ENCODE measurements around the gene PIEZO1. TPM values are rescaled to one million over a fixed set of nuclear protein-coding genes. Genes with fewer than 3 reads are reported as not detected.

The PIEZO1 gene
- total and polyA plus RNA-seq, 4 donors: 35.9 to 205 (median 111) TPM

- H3K9me3 ChIP-seq (ENCODE audit: control insufficient read depth, low read length): no peaks in the 10 kb centered on the region
- intact Hi-C loops (cut with DNase I): no loop called here
- H3K27ac ChIP-seq (ENCODE audit: low read depth in 1 of 2, low read length in 2 of 2): no peak overlapping the region
- peak in 1 of 2 donors; percentile 64 for DNase-seq
- H3K27me3 ChIP-seq (ENCODE audit: control insufficient read depth in 1 of 2, insufficient read depth in 2 of 2, low read length in 1 of 2): no peaks in the 10 kb centered on the region
- 30 to 48% methylated on average over 17 of the region's 17 CpGs for WGBS, 2 donors
- no peaks in the 10 kb centered on the region for H3K36me3 ChIP-seq (ENCODE audit: control insufficient read depth in 1 of 2, insufficient read depth in 2 of 2, low read length in 1 of 2)
- no peaks in the 10 kb centered on the region for H3K4me1 ChIP-seq (ENCODE audit: control insufficient read depth in 1 of 2, insufficient read depth in 2 of 2, low read length in 2 of 2)
- ATAC-seq (ENCODE audit: low FRiP score): peak; percentile 22
- no peak overlapping the region for H3K4me3 ChIP-seq (ENCODE audit: low read length in 2 of 2)
Measured at GRCh38 chr16:88746506-88746905, 38.5 kb downstream of the PIEZO1 start.

GRCh38 chr16:88744577-88745521 is 40.2 kb downstream of the PIEZO1 start:
- Histone ChIP-seq H3K4me1 (ENCODE audit: control insufficient read depth in 1 of 2, insufficient read depth in 2 of 2, low read length in 2 of 2) (no peaks in the 10 kb centered on the region), H3K27me3 (ENCODE audit: control insufficient read depth in 1 of 2, insufficient read depth in 2 of 2, low read length in 1 of 2) (no peaks in the 10 kb centered on the region), H3K36me3 (ENCODE audit: control insufficient read depth in 1 of 2, insufficient read depth in 2 of 2, low read length in 1 of 2) (no peaks in the 10 kb centered on the region), H3K9me3 (ENCODE audit: control insufficient read depth, low read length) (no peaks in the 10 kb centered on the region), H3K4me3 (ENCODE audit: low read length in 2 of 2) (no peak overlapping the region), H3K27ac (ENCODE audit: low read depth in 1 of 2, low read length in 2 of 2) (no peak overlapping the region)
- intact Hi-C loops (cut with DNase I): loop anchor here in 1 of 2 donors (2.0 kb wide), 1 partner anchor 40 kb away; the partner anchor contains the start of gene PIEZO1
- no peak for ATAC-seq (ENCODE audit: low FRiP score)
- WGBS, 2 donors: 82 to 84% methylated on average over 35 to 39 of the region's 39 CpGs
- no peak for DNase-seq

GRCh38 chr16:88743693-88744576 is 41.1 kb downstream of the PIEZO1 start:
- intact Hi-C loops (cut with DNase I): loop anchor here (2.0 kb wide), 2 partner anchors 39 to 41 kb away; partner anchors contain the start of gene PIEZO1 (in 1 of the 2)
- WGBS, 2 donors: 55 to 60% methylated on average over 29 to 32 of the region's 32 CpGs
- DNase-seq (peak; percentile 86 to 95), ATAC-seq (ENCODE audit: low FRiP score) (peak; percentile 66)
- Histone ChIP-seq H3K27ac (ENCODE audit: low read depth in 1 of 2, low read length in 2 of 2) (no peak overlapping the region), H3K36me3 (ENCODE audit: control insufficient read depth in 1 of 2, insufficient read depth in 2 of 2, low read length in 1 of 2) (no peaks in the 10 kb centered on the region), H3K4me3 (ENCODE audit: low read length in 2 of 2) (no peak overlapping the region), H3K9me3 (ENCODE audit: control insufficient read depth, low read length) (no peaks in the 10 kb centered on the region), H3K4me1 (ENCODE audit: control insufficient read depth in 1 of 2, insufficient read depth in 2 of 2, low read length in 2 of 2) (no peaks in the 10 kb centered on the region), H3K27me3 (ENCODE audit: control insufficient read depth in 1 of 2, insufficient read depth in 2 of 2, low read length in 1 of 2) (no peaks in the 10 kb centered on the region)

GRCh38 chr16:88742896-88743605 is 42.0 kb downstream of the PIEZO1 start:
- Histone ChIP-seq H3K9me3 (ENCODE audit: control insufficient read depth, low read length) (no peaks in the 10 kb centered on the region), H3K4me3 (ENCODE audit: low read length in 2 of 2) (no peak overlapping the region), H3K27me3 (ENCODE audit: control insufficient read depth in 1 of 2, insufficient read depth in 2 of 2, low read length in 1 of 2) (no peaks in the 10 kb centered on the region), H3K27ac (ENCODE audit: low read depth in 1 of 2, low read length in 2 of 2) (no peak overlapping the region), H3K36me3 (ENCODE audit: control insufficient read depth in 1 of 2, insufficient read depth in 2 of 2, low read length in 1 of 2) (no peaks in the 10 kb centered on the region), H3K4me1 (ENCODE audit: control insufficient read depth in 1 of 2, insufficient read depth in 2 of 2, low read length in 2 of 2) (no peaks in the 10 kb centered on the region)
- no peak for ATAC-seq (ENCODE audit: low FRiP score)
- 80 to 89% methylated on average over 17 to 19 of the region's 19 CpGs for WGBS, 2 donors
- intact Hi-C loops (cut with DNase I): loop anchor here in 1 of 2 donors (2.0 kb wide), 1 partner anchor 40 kb away; no protein-coding TSS in a partner anchor
- DNase-seq: no peak

- Histone ChIP-seq H3K27ac (ENCODE audit: low read depth in 1 of 2, low read length in 2 of 2) (no peak overlapping the region), H3K9me3 (ENCODE audit: control insufficient read depth, low read length) (no peaks in the 10 kb centered on the region), H3K27me3 (ENCODE audit: control insufficient read depth in 1 of 2, insufficient read depth in 2 of 2, low read length in 1 of 2) (no peaks in the 10 kb centered on the region), H3K4me3 (ENCODE audit: low read length in 2 of 2) (no peak overlapping the region), H3K4me1 (ENCODE audit: control insufficient read depth in 1 of 2, insufficient read depth in 2 of 2, low read length in 2 of 2) (no peaks in the 10 kb centered on the region), H3K36me3 (ENCODE audit: control insufficient read depth in 1 of 2, insufficient read depth in 2 of 2, low read length in 1 of 2) (no peaks in the 10 kb centered on the region)
- WGBS, 2 donors: 89% methylated on average over 15 to 17 of the region's 17 CpGs
- ATAC-seq (ENCODE audit: low FRiP score) (no peak), DNase-seq (no peak)
- intact Hi-C loops (cut with DNase I): no loop called here
Measured at GRCh38 chr16:88741368-88741767, 43.7 kb downstream of the PIEZO1 start.

GRCh38 chr16:88740727-88741055 is 44.3 kb downstream of the PIEZO1 start:
- WGBS, 2 donors: 82 to 87% methylated on average over 12 of the region's 12 CpGs
- no peak for ATAC-seq (ENCODE audit: low FRiP score)

GRCh38 chr16:88739977-88740726 is 44.9 kb downstream of the PIEZO1 start:
- Histone ChIP-seq H3K36me3 (ENCODE audit: control insufficient read depth in 1 of 2, insufficient read depth in 2 of 2, low read length in 1 of 2) (no peaks in the 10 kb centered on the region), H3K9me3 (ENCODE audit: control insufficient read depth, low read length) (no peaks in the 10 kb centered on the region), H3K4me3 (ENCODE audit: low read length in 2 of 2) (no peak overlapping the region), H3K4me1 (ENCODE audit: control insufficient read depth in 1 of 2, insufficient read depth in 2 of 2, low read length in 2 of 2) (no peaks in the 10 kb centered on the region), H3K27ac (ENCODE audit: low read depth in 1 of 2, low read length in 2 of 2) (no peak overlapping the region), H3K27me3 (ENCODE audit: control insufficient read depth in 1 of 2, insufficient read depth in 2 of 2, low read length in 1 of 2) (no peaks in the 10 kb centered on the region)
- intact Hi-C loops (cut with DNase I): loop anchor here (5.0 to 10.0 kb wide), 3 partner anchors 117 to 477 kb away; partner anchors contain the start of genes ZNF778 (in 2 of the 2), GALNS (in 1 of the 2) and TRAPPC2L (in 1 of the 2)
- WGBS, 2 donors: 90% methylated on average over 33 of the region's 33 CpGs
- ATAC-seq (ENCODE audit: low FRiP score): no peak
- DNase-seq: no peak

More at GRCh38 chr16:88740727-88741055, 44.3 kb downstream of the PIEZO1 start:
- H3K4me1 ChIP-seq (ENCODE audit: control insufficient read depth in 1 of 2, insufficient read depth in 2 of 2, low read length in 2 of 2): no peaks in the 10 kb centered on the region
- intact Hi-C loops (cut with DNase I): no loop called here
- H3K4me3 ChIP-seq (ENCODE audit: low read length in 2 of 2): no peak overlapping the region
- H3K27ac ChIP-seq (ENCODE audit: low read depth in 1 of 2, low read length in 2 of 2): no peak overlapping the region
- H3K36me3 ChIP-seq (ENCODE audit: control insufficient read depth in 1 of 2, insufficient read depth in 2 of 2, low read length in 1 of 2): no peaks in the 10 kb centered on the region
- no peak for DNase-seq
- H3K27me3 ChIP-seq (ENCODE audit: control insufficient read depth in 1 of 2, insufficient read depth in 2 of 2, low read length in 1 of 2): no peaks in the 10 kb centered on the region
- no peaks in the 10 kb centered on the region for H3K9me3 ChIP-seq (ENCODE audit: control insufficient read depth, low read length)

Measured in aorta (tissue), 5 donors.